Activated CD4-positive, alpha-beta T cell treated with anti-CD3 and anti-CD28 coated beads, Interleukin-10, Interleukin-2, amounts not matched to agents 100 ng/mL and 50 ng/mL, durations not matched to agents 16 hours and 8 hours (primary cell): ENCODE results near the gene CAPRIN1.

Experiments
- DNase-seq: peaks from one replicate; pipeline ENCODE4 v3.0.0-alpha.2; 2020

Gene CAPRIN1

DNA sequence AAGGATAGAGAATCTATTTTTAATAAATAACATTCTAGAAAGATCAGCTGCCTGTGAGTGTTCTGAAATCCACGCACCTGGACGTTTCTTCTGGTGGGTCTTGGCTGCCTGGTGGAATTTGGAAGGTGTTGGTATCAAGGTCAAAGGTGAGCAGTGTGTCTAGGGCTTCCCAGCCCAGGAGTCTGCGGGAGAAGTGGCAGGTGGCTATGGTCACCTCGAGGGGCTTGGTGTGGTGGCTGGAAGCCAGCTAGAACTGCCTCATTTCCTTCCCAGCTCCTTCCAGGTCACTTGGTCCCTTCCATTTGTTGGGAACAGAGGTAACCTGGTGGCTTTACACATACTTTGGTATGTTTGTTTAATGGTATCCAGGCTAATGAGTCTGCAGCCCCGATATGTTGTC is 95.3 kb downstream of the CAPRIN1 start:
- DNase-seq, result no peak

DNA sequence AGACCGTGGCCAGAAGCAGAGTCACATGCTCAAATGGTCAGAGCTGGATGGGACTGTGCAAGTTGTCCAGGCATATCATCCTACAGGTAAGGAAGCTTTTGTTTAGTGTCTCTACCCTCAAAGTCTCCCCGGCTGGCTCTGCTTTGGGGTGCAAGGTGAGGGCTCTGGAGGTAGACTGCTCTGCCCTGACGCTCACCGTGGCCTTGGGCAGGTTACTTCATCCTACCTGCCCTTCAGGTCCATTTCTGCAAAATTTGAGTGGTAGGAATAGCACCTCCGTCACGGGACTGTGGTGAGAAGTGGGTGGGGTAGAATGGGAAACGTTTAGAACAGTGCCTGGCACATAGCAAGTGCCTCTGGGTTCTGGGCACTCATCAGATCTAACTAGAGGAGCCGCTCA is 96.0 kb downstream of the CAPRIN1 start:
- DNase-seq, result no peak

DNA sequence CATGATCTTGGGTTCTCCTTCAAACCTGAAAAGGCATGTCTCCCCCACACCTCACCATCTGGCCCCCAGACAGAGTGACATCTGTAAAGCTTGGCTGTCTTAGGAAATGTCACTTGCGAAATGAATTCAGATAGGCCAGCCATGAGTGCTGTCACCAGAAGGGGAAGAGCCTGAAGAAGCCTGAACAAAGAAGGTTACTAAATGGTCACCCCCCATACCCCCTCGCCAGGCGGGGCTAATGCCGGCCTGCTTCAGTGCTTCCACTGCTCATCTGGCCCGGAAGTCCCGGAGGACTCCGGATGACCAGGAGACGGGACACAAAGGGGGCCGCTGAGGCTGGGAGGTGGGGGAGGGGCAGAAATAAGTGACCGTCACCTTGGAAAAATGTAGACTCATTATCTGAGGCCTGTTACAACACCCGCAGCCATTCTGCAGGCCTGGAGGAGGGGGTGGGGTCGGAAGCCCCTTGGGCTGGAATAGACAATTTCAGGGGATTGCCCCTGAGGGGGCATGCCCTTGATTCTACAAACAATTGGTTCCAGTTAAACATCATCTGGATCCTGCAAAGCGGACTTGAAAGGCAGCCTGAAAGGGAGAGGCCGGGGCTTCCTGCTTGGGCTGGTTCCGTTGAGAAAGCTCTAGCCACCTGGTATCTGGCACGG is 97.1 kb downstream of the CAPRIN1 start:
- no peak for DNase-seq

DNA sequence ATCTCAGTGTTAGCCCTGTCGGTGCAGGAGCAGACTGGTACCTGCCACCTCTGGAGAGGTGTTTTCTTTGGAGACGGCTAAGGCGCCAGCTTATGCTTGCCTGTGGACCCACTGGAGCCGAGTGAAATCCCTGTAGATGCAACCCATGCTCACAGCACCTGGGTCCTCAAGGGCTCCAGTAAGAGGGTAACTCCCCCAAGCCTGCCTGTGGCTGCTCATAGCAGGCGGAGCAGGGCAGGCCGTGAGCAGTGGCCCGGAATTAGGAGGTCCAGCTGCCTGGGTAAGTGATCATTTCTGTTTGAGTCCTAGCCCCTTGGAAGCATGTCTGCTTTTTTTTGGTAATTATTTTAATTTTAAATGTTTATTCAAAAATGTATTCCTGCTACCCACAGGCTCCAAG is 97.7 kb downstream of the CAPRIN1 start:
- no peak for DNase-seq

DNA sequence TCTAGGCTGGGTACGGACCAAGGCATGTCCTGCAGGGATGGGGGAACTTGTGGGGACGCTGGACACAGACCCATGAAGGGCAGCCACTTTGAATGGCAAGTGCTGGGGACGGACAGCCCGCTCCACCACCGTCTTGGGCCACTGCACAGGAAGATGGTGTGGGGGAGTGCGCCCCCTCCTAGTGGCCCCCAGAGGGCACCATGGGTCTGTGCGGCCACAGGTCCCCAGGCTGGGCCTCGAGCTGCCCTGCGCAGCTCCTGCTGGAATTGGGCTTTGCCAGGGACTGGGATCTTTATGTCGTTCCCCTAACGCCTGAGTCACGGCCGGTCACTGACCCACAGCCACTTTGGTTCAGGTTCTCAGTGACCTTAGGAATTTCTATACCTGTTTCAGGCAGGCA is 98.3 kb downstream of the CAPRIN1 start:
- no peak for DNase-seq

DNA sequence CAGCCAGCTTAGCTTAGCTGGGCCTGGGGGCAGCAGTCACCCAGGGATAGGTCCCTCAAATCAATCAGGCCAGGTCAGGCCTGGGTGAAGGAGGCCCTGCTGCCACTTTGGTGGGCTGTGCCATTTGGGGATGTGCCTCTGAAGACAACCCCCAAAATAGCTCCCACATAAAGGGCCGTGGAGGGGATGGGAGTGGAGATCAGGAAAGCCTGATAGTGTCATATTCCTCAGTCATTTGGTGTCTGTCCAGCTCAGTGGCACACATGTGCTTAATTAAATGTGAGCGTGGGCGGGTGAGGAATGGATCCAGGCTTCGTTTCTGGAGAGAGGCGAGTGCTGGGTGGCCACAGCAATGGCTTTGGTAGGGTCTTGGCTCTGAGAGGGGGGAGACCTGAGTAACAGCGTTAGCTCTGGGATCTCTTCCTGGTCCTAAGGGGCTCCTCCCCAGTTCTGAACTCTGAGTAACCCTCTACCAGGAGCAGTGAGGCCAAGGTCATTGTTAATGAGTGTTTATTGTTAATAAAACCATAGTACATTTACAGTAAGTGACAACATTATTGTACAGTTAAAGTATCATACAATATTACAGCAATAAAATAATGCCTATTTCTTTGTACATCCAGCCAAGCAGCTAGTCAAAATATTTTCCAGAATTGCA is 99.1 kb downstream of the CAPRIN1 start:
- no peak for DNase-seq
